ENCODE results near the gene C3orf80. TPM values are rescaled to one million over a fixed set of nuclear protein-coding genes. Genes with fewer than 3 reads are reported as not detected.

Gene C3orf80
- total and polyA plus RNA-seq, 2 donors (not counting 1 experiment from before 2014, with no cell fraction given), result 0.02 to 0.33 TPM

DNA sequence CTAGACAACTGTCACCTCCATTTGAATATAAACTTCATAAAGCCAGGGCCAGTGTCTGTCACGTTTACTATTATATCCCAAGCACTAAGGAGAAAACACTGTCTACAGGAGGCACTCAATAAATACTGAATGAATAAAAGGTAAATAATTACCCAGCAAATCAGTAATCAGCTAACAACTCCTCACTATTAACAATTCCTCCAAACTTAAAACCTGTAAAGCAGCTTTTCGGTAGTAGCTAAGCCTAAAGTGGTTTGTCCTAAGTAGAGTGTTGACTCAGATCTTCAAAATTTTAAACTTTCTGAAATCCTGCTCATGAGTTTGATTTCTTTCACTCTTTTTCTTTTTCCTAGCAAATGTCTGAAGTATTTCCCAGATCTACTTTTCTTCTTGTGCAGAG is 39.9 kb downstream of the C3orf80 start:
- Histone ChIP-seq H3K27ac (ENCODE audit: insufficient read depth, low read length) (no peak overlapping the region), H3K4me2 (ENCODE audit: extremely low read depth, insufficient read depth, low read length) (no peak overlapping the region), H3K4me3 (replicated peaks in 1 of 4; ENCODE audit: control extremely low read depth in 1 of 4, insufficient read depth in 1 of 4, low read depth in 3 of 4, low read length in 4 of 4) (no peak overlapping the region), H2AFZ (ENCODE audit: low read length) (no peak overlapping the region), H3K79me2 (ENCODE audit: control insufficient read depth, insufficient read depth, low read length) (no peaks in the 10 kb centered on the region), H3K9me3 (ENCODE audit: control insufficient read depth, insufficient read depth, low read depth, low read length) (no peaks in the 10 kb centered on the region), H3K36me3 (ENCODE audit: control insufficient read depth, insufficient read depth, low read length) (no peaks in the 10 kb centered on the region), H3K9ac (ENCODE audit: insufficient read depth, low read length) (no peak overlapping the region), H4K20me1 (ENCODE audit: control insufficient read depth, extremely low read depth, insufficient read depth, low read length) (no peaks in the 10 kb centered on the region), H3K4me1 (ENCODE audit: control insufficient read depth, extremely low read depth, insufficient read depth, low read length) (no peaks in the 10 kb centered on the region), H3K27me3 (ENCODE audit: control insufficient read depth, insufficient read depth, low read length) (no peaks in the 10 kb centered on the region)
- DNase-seq (ENCODE audit: low read depth in 2 of 2), result no peak
- TF ChIP-seq, protein P1, sequence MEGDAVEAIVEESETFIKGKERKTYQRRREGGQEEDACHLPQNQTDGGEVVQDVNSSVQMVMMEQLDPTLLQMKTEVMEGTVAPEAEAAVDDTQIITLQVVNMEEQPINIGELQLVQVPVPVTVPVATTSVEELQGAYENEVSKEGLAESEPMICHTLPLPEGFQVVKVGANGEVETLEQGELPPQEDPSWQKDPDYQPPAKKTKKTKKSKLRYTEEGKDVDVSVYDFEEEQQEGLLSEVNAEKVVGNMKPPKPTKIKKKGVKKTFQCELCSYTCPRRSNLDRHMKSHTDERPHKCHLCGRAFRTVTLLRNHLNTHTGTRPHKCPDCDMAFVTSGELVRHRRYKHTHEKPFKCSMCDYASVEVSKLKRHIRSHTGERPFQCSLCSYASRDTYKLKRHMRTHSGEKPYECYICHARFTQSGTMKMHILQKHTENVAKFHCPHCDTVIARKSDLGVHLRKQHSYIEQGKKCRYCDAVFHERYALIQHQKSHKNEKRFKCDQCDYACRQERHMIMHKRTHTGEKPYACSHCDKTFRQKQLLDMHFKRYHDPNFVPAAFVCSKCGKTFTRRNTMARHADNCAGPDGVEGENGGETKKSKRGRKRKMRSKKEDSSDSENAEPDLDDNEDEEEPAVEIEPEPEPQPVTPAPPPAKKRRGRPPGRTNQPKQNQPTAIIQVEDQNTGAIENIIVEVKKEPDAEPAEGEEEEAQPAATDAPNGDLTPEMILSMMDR (conservative IDR thresholded peaks at IDR 0.05 in 1 of 2, IDR thresholded peaks at IDR 0.05 in 1 of 2; ENCODE audit: low read depth in 1 of 2, low read length in 2 of 2), result no peak
- TF ChIP-seq EZH2 (IDR thresholded peaks at IDR 0.05; ENCODE audit: low read length, missing control alignments), result no peak

Other genes starting within 250 kb of the C3orf80 start
- 27.2 and 72.5 TPM in 2 replicates for gene IL12A, start 236.6 kb upstream of the C3orf80 start, total RNA-seq
- 5.5 and 7.1 TPM in 2 replicates for gene IL12A, start 236.6 kb upstream of the C3orf80 start, polyA plus RNA-seq
- 75.0 and 76.5 TPM in 2 replicates for gene IFT80, start 173.8 kb downstream of the C3orf80 start, total RNA-seq
- gene IFT80, start 173.8 kb downstream of the C3orf80 start, polyA plus RNA-seq, result 29.7 and 38.4 TPM in 2 replicates
- gene SMC4, start 174.2 kb downstream of the C3orf80 start, total RNA-seq, result 38.0 and 48.4 TPM in 2 replicates
- 34.7 and 83.5 TPM in 2 replicates for gene SMC4, start 174.2 kb downstream of the C3orf80 start, polyA plus RNA-seq
- 15.2 and 31.2 TPM in 2 replicates for gene TRIM59, start 224.4 kb downstream of the C3orf80 start, total RNA-seq
- gene TRIM59, start 224.4 kb downstream of the C3orf80 start, polyA plus RNA-seq, result 13.6 and 20.0 TPM in 2 replicates

Data from fibroblast of lung (primary cell).